OCI-LY1 (cell line): Measurements from ENCODE around the gene ERCC1.

Experiments used
- H2AFZ ChIP-seq: fragments of 200-600 bp; sonication (generic), shearing (Covaris generic); 2 replicates; pipeline ENCODE4 v1.6.0; 2014; ENCODE audit warnings: antibody characterized with exemption, mild to moderate bottlenecking, low read length
- H3F3A ChIP-seq: fragments of 200-600 bp; sonication (generic), shearing (Covaris generic); 2 replicates; pipeline ENCODE4 v1.6.0; 2014; ENCODE audit warnings: mild to moderate bottlenecking, antibody characterized with exemption, low read length, moderate library complexity; ENCODE audit not compliant: insufficient read depth
- H3K27ac ChIP-seq: fragments of 200-600 bp; sonication (generic); 2 replicates; pipeline ENCODE4 v1.5.1; 2014; ENCODE audit warnings: low read length, mixed run types, mild to moderate bottlenecking, low read depth; ENCODE audit not compliant: poor library complexity, severe bottlenecking
- H3K27me3 ChIP-seq: fragments of 200-600 bp; sonication (generic); 2 replicates; pipeline ENCODE4 v1.6.0; 2014; ENCODE audit warnings: antibody characterized with exemption, mild to moderate bottlenecking, low read length, moderate library complexity; ENCODE audit not compliant: insufficient read depth
- H3K36me3 ChIP-seq: fragments of 200-600 bp; sonication (generic); 2 replicates; pipeline ENCODE4 v1.6.1; 2014; ENCODE audit warnings: mild to moderate bottlenecking, antibody characterized with exemption, low read length, moderate library complexity, mixed read lengths; ENCODE audit not compliant: insufficient read depth
- H3K4me1 ChIP-seq: fragments of 200-600 bp; sonication (generic); 2 replicates; pipeline ENCODE4 v1.5.1; 2014; ENCODE audit warnings: mild to moderate bottlenecking, low read length, moderate library complexity; ENCODE audit not compliant: insufficient read depth, severe bottlenecking
- H3K4me2 ChIP-seq: fragments of 200-600 bp; sonication (generic), shearing (Covaris generic); 2 replicates; pipeline ENCODE4 v1.6.1; 2014; ENCODE audit warnings: low read length
- H3K4me3 ChIP-seq: fragments of 200-600 bp; sonication (generic); 2 replicates; pipeline ENCODE4 v1.5.1; 2014; ENCODE audit warnings: low read length, low read depth, mild to moderate bottlenecking, mixed read lengths; ENCODE audit not compliant: poor library complexity, severe bottlenecking
- H3K79me2 ChIP-seq: fragments of 200-600 bp; shearing (Covaris generic); 2 replicates; pipeline ENCODE4 v1.6.1; 2016; ENCODE audit warnings: mixed run types, low read length, mixed read lengths; ENCODE audit not compliant: insufficient read depth
- H3K9ac ChIP-seq: fragments of 200-600 bp; sonication (generic), shearing (Covaris generic); 2 replicates; pipeline ENCODE4 v1.6.1; 2014; ENCODE audit warnings: mild to moderate bottlenecking, low read length, mixed read lengths
- H3K9me2 ChIP-seq: fragments of 200-600 bp; sonication (generic), shearing (Covaris generic); 2 replicates; pipeline ENCODE4 v1.6.1; 2014; ENCODE audit warnings: low read depth, mild to moderate bottlenecking, low read length, mixed read lengths
- H3K9me3 ChIP-seq: fragments of 200-600 bp; shearing (Covaris generic); 2 replicates; pipeline ENCODE4 v1.6.1; 2014; ENCODE audit warnings: low read length, mixed read lengths
- H4K20me1 ChIP-seq: fragments of 200-600 bp; sonication (generic), shearing (Covaris generic); 2 replicates; pipeline ENCODE4 v1.6.0; 2016; ENCODE audit warnings: mild to moderate bottlenecking, low read length; ENCODE audit not compliant: insufficient read depth
- CTCF ChIP-seq: fragments of 200-600 bp; sonication (generic), shearing (Covaris generic); IDR thresholded peaks from 2 replicates; pipeline ENCODE4 v1.5.1; 2017; ENCODE audit warnings: mild to moderate bottlenecking, antibody characterized with exemption, low read length, moderate library complexity, mixed read lengths
- EZH2 ChIP-seq: fragments of 200-600 bp; sonication (generic), shearing (Covaris generic); IDR thresholded peaks from 2 replicates; pipeline ENCODE4 v1.8.0; 2017; ENCODE audit warnings: borderline replicate concordance, mixed run types, mild to moderate bottlenecking, antibody characterized with exemption, low read length, moderate library complexity, mixed read lengths

The ERCC1 gene

GRCh38 chr19:45451131-45451849, 27.6 kb upstream of the ERCC1 start:
- Histone ChIP-seq H4K20me1 (no peaks in the 10 kb centered on the region), H3K4me2 (peak overlapping the region; percentile 92), H3K27ac (no peak overlapping the region), H3K79me2 (no peaks in the 10 kb centered on the region), H3K36me3 (no peaks in the 10 kb centered on the region), H3K27me3 (0 out of 2 replicates have a peak, but pooled peaks cover under 1% of the 10 kb centered on the region), H3F3A (no peaks in the 10 kb centered on the region; the same call in 1 of the 2 replicates), H3K4me3 (peak overlapping the region; percentile 65), H2AFZ (peak overlapping the region; percentile 52; the same call in 1 of the 2 replicates), H3K9me2 (no peaks in the 10 kb centered on the region), H3K9me3 (no peaks in the 10 kb centered on the region), H3K4me1 (peaks cover 33% of the 10 kb centered on the region), H3K9ac (peak overlapping the region; percentile 57)
- TF ChIP-seq CTCF = no peak
- no peak for TF ChIP-seq EZH2

GRCh38 chr19:45450012-45450333, 26.3 kb upstream of the ERCC1 start:
- Histone ChIP-seq H3K4me2 (peak overlapping the region; percentile 82), H3F3A (no peaks in the 10 kb centered on the region; the same call in 1 of the 2 replicates), H4K20me1 (no peaks in the 10 kb centered on the region), H3K9me2 (no peaks in the 10 kb centered on the region), H3K36me3 (no peaks in the 10 kb centered on the region), H3K79me2 (no peaks in the 10 kb centered on the region), H3K9ac (peak overlapping the region; percentile 66), H2AFZ (no peak overlapping the region), H3K27me3 (no peaks in the 10 kb centered on the region), H3K27ac (no peak overlapping the region), H3K4me1 (peaks cover 30% of the 10 kb centered on the region), H3K9me3 (no peaks in the 10 kb centered on the region), H3K4me3 (peak overlapping the region; percentile 65)
- TF ChIP-seq EZH2 = no peak
- TF ChIP-seq CTCF = no peak

- peaks cover 40% of the 10 kb centered on the region for H3K4me1 ChIP-seq
- no peaks in the 10 kb centered on the region for H3K9me3 ChIP-seq
- H3K27ac ChIP-seq = no peak overlapping the region
- H3F3A ChIP-seq = no peaks in the 10 kb centered on the region; the same call in 1 of the 2 replicates
- H3K36me3 ChIP-seq = no peaks in the 10 kb centered on the region
- H3K4me3 ChIP-seq = no peak overlapping the region
- H3K79me2 ChIP-seq = no peaks in the 10 kb centered on the region
- H3K9ac ChIP-seq = no peak overlapping the region
- H2AFZ ChIP-seq = no peak overlapping the region
- no peaks in the 10 kb centered on the region for H4K20me1 ChIP-seq
- no peaks in the 10 kb centered on the region for H3K27me3 ChIP-seq
- H3K9me2 ChIP-seq = no peaks in the 10 kb centered on the region
- H3K4me2 ChIP-seq = no peak overlapping the region
- TF ChIP-seq EZH2 = no peak
- no peak for TF ChIP-seq CTCF
Measured at GRCh38 chr19:45448887-45449299, 25.2 kb upstream of the ERCC1 start.
